HepG2 (cell line): ENCODE measurements around the gene ZDHHC8. TPM values are rescaled to one million over a fixed set of nuclear protein-coding genes. Genes with fewer than 3 reads are reported as not detected.
A peak's percentile ranks its signal among the peaks of the same experiment; 100 is the strongest.

Experiments used
- ATAC-seq: fragments of 200-7000 bp; cut with Tn5 transposase; 3 replicates; pipeline ENCODE4 v1.9.1; 2020; ENCODE audit warnings: mild to moderate bottlenecking, moderate library complexity
- BruUV-seq: library from RNA; stranded (reverse); fragments of 400-500 nt; replicated peaks from 2 replicates; lab custom pipeline; 2021; lab: Mats Ljungman, UMichigan
- CTCF ChIA-PET: fragments of 300-600 bp; formaldehyde crosslinking; extraction: SDS; loops from one replicate; lab custom pipeline; 2021; ENCODE audit warnings: low total read pairs, inconsistent platforms, low intra/inter-chr PET ratio; lab: Yijun Ruan, JAX
- POLR2A ChIA-PET: fragments of 350-600 bp; sonication (Branson Sonifier 250); formaldehyde crosslinking; loops from one replicate; lab custom pipeline; 2020; ENCODE audit warnings: antibody characterized with exemption, inconsistent platforms; lab: Yijun Ruan, JAX
- DNase-seq: peaks from one replicate; pipeline ENCODE4 v3.0.0-alpha.2; 2015; ENCODE audit warnings: low spot score
- FAIRE-seq: peaks from 3 replicates; lab custom pipeline; 2011; peaks lifted over from hg19 to GRCh38; lab: Jason Lieb, UNC
- H2AFZ ChIP-seq: one replicate; pipeline ENCODE4 v1.6.1; 2011; ENCODE audit warnings: low read length, inconsistent platforms
- H3K27ac ChIP-seq: fragments of 300-600 bp; 3 replicates; pipeline ENCODE4 v1.8.0; 2011; ENCODE audit warnings: mixed run types, mild to moderate bottlenecking, mixed read lengths, low read length, inconsistent platforms; ENCODE audit not compliant: insufficient read depth; ENCODE audit errors: extremely low read length
- H3K27me3 ChIP-seq, 2 experiments: fragments of 200-600 bp in 1 of 2; 2 replicates in 1 of 2; 3 replicates in 1 of 2; pipeline versions ENCODE4 v1.6.0 to v1.8.0; 2011; ENCODE audit warnings: low read length in 2 of 2, mild to moderate bottlenecking in 2 of 2, moderate library complexity in 2 of 2, inconsistent platforms in 1 of 2; ENCODE audit not compliant: insufficient read depth in 2 of 2, control insufficient read depth in 1 of 2
- H3K36me3 ChIP-seq, 2 experiments: fragments of 200-600 bp in 1 of 2; replicated peaks in 1 of 2; 2 replicates in 1 of 2; 3 replicates in 1 of 2; pipeline versions ENCODE4 v1.5.1 to v1.8.0; 2011; ENCODE audit warnings: low read length in 2 of 2, inconsistent platforms in 1 of 2; ENCODE audit not compliant: insufficient read depth in 2 of 2, control insufficient read depth in 1 of 2
- H3K4me1 ChIP-seq: 2 replicates; pipeline ENCODE4 v1.5.1; 2012; ENCODE audit warnings: low read length, inconsistent platforms; ENCODE audit not compliant: insufficient read depth
- H3K4me2 ChIP-seq: 2 replicates; pipeline ENCODE4 v1.6.0; 2011; ENCODE audit warnings: low read depth, low read length, inconsistent platforms
- H3K4me3 ChIP-seq, 3 experiments: fragments of 200-600 bp in 1 of 3; sonication (generic), shearing (Covaris generic) in 1 of 3; replicated peaks in 1 of 3; 2 replicates each; pipeline ENCODE4 v1.5.1; 2011 to 2016; ENCODE audit warnings: low read length in 3 of 3, inconsistent platforms in 2 of 3, low read depth in 2 of 3, mild to moderate bottlenecking in 2 of 3, control low read depth in 1 of 3, mixed read lengths in 1 of 3; ENCODE audit not compliant: insufficient read depth in 1 of 3
- H3K79me2 ChIP-seq: one replicate; pipeline ENCODE4 v1.6.1; 2011; ENCODE audit warnings: low read length, inconsistent platforms; ENCODE audit not compliant: insufficient read depth
- H3K9ac ChIP-seq: 2 replicates; pipeline ENCODE4 v1.6.0; 2011; ENCODE audit warnings: mild to moderate bottlenecking, low read depth, low read length, inconsistent platforms; ENCODE audit not compliant: insufficient read depth
- H3K9me3 ChIP-seq: 2 replicates; pipeline ENCODE4 v1.5.1; 2012; ENCODE audit warnings: mild to moderate bottlenecking, low read length
- H4K20me1 ChIP-seq: 2 replicates; pipeline ENCODE4 v1.6.0; 2011; ENCODE audit warnings: inconsistent platforms, mild to moderate bottlenecking, low read length, moderate library complexity; ENCODE audit not compliant: insufficient read depth
- AGO2 ChIP-seq: fragments of 200-400 bp; formaldehyde crosslinking; optimal IDR thresholded peaks from 2 replicates; pipeline ENCODE3; 2017; ENCODE audit warnings: mild to moderate bottlenecking, low read depth, low read length, moderate library complexity
- EED ChIP-seq: sonication (generic); formaldehyde crosslinking; IDR thresholded peaks from 2 replicates; pipeline ENCODE4 v1.5.0; 2020; ENCODE audit warnings: mild to moderate bottlenecking, missing genetic modification reagents
- GTF3A ChIP-seq: sonication (generic); formaldehyde crosslinking; conservative IDR thresholded peaks from 2 replicates; pipeline ENCODE4 v1.4.0; 2020; ENCODE audit warnings: mild to moderate bottlenecking, missing genetic modification reagents
- HNRNPL ChIP-seq: fragments of 200-400 bp; formaldehyde crosslinking; IDR thresholded peaks from 2 replicates; pipeline ENCODE4 v1.6.1; 2017; ENCODE audit warnings: mild to moderate bottlenecking, low read depth, low read length
- NFKBIZ ChIP-seq: IDR thresholded peaks from 2 replicates; pipeline ENCODE4 v1.6.1; 2018; ENCODE audit warnings: missing genetic modification reagents, missing compliant biosample characterization
- PHF8 ChIP-seq: sonication (generic); formaldehyde crosslinking; IDR thresholded peaks from 2 replicates; pipeline ENCODE4 v1.5.0; 2020; ENCODE audit warnings: missing genetic modification reagents
- POLR2A ChIP-seq, 2 experiments: IDR thresholded peaks; 2 replicates each; pipeline ENCODE4 v1.6.1; 2011; ENCODE audit warnings: low read depth in 2 of 2, low read length in 2 of 2, mild to moderate bottlenecking in 1 of 2, moderate library complexity in 1 of 2; ENCODE audit not compliant: insufficient read depth in 1 of 2
- RBFOX2 ChIP-seq: fragments of 200-400 bp; formaldehyde crosslinking; IDR thresholded peaks from 2 replicates; pipeline ENCODE4 v1.6.1; 2017; ENCODE audit warnings: low read depth, mild to moderate bottlenecking, low read length
- SIN3A ChIP-seq: IDR thresholded peaks from 2 replicates; pipeline ENCODE4 v1.6.1; 2011; ENCODE audit warnings: low read depth, mild to moderate bottlenecking, control low read depth, low read length, borderline replicate concordance
- SOX5 ChIP-seq: IDR thresholded peaks from 2 replicates; pipeline ENCODE4 v1.6.1; 2016; ENCODE audit warnings: borderline replicate concordance
- ZNF224 ChIP-seq: sonication (generic); formaldehyde crosslinking; IDR thresholded peaks from 2 replicates; pipeline ENCODE4 v1.5.0; 2020; ENCODE audit warnings: mild to moderate bottlenecking, missing genetic modification reagents
- ZNF333 ChIP-seq: sonication (generic); formaldehyde crosslinking; IDR thresholded peaks from 2 replicates; pipeline ENCODE4 v1.4.0; 2020; ENCODE audit warnings: mild to moderate bottlenecking, missing genetic modification reagents, borderline replicate concordance
- WGBS: methylation state at CpG from one replicate; pipeline ENCODE4 v1.1.6; 2017; ENCODE audit warnings: low lambda C conversion rate; 5-methylcytosine and 5-hydroxymethylcytosine counted together
- in situ Hi-C: cut with HindIII; loops from 2 replicates; pipeline ENCODE4 v1.10.0; 2017; ENCODE audit warnings: low pct_unique_long_range_greater_than_20kb; ENCODE audit not compliant: extremely low pct_ligation_motif_present
- intact Hi-C: fragments of 100-400 bp; cut with micrococcal nuclease; formaldehyde crosslinking; loops from one replicate; pipeline ENCODE4 v1.10.0; 2022; ENCODE audit not compliant: unreplicated experiment
- polyA plus RNA-seq, 8 experiments: library from polyadenylated mRNA; depleted of rRNA in 3 of 8; stranded (reverse) in 7 of 8; unstranded in 1 of 8; fragments of >200 nt; fragmentation: Illumina TruSeq in 4 of 8; extraction: Trizol in 4 of 8; gene quantifications; 2 replicates each; pipeline versions ENCODE4 v1.2.1 to v1.2.3, GENCODE V29; 2011 to 2016; ENCODE audit warnings: low read depth in 4 of 8, missing spikeins in 1 of 8, mixed read lengths in 1 of 8; ENCODE audit not compliant: insufficient read depth in 1 of 8
- total RNA-seq, 5 experiments: library from RNA; depleted of rRNA; stranded (reverse); fragments of >200 nt; fragmentation: Illumina TruSeq; extraction: Trizol; gene quantifications; 2 replicates each; pipeline ENCODE4 v1.2.3, GENCODE V29; 2016; ENCODE audit warnings: low read depth in 1 of 5
- TF ChIP-seq, protein P1 (sequence below): IDR thresholded peaks from 2 replicates; pipeline ENCODE4 v1.6.1; 2016; ENCODE audit warnings: low read depth, control low read depth

The ZDHHC8 gene
- total and polyA plus RNA-seq, 2 of the 13 experiments (the other 11 are each of a cell fraction or from before 2014, with no cell fraction given) = 7.5 to 21.3 TPM

GRCh38 chr22:20112623-20113511, 18.7 kb upstream of the ZDHHC8 start (continued):
- no peak for TF ChIP-seq EED
- TF ChIP-seq, protein P1, sequence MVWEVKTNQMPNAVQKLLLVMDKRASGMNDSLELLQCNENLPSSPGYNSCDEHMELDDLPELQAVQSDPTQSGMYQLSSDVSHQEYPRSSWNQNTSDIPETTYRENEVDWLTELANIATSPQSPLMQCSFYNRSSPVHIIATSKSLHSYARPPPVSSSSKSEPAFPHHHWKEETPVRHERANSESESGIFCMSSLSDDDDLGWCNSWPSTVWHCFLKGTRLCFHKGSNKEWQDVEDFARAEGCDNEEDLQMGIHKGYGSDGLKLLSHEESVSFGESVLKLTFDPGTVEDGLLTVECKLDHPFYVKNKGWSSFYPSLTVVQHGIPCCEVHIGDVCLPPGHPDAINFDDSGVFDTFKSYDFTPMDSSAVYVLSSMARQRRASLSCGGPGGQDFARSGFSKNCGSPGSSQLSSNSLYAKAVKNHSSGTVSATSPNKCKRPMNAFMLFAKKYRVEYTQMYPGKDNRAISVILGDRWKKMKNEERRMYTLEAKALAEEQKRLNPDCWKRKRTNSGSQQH (CRISPR knock-in tag) = no peak
- no peak for TF ChIP-seq SIN3A
- TF ChIP-seq HNRNPL = 0 out of 2 replicates have a peak, but pooled peaks have one; percentile 7
- peak in 1 of 2 experiments; percentile 34; a peak in 2 of 4 replicates for TF ChIP-seq POLR2A (IDR thresholded peaks at IDR 0.05; ENCODE audit: insufficient read depth in 1 of 2, low read depth in 2 of 2, low read length in 2 of 2)
- TF ChIP-seq NFKBIZ = no peak
- TF ChIP-seq PHF8 = no peak
- no peak for TF ChIP-seq ZNF224 (CRISPR knock-in tag)
- no peak for TF ChIP-seq GTF3A (CRISPR knock-in tag)
- TF ChIP-seq AGO2 = peak; percentile 87
- no peak for TF ChIP-seq SOX5

GRCh38 chr22:20113551-20114310, 17.9 kb upstream of the ZDHHC8 start:
- no peak for ATAC-seq
- no peak overlapping the region for H3K9ac ChIP-seq
- WGBS = 98% methylated on average over 10 of the region's 19 CpGs
- H3K27me3 ChIP-seq = no peaks in the 10 kb centered on the region; a peak in 1 of 5 replicates
- BruUV-seq = no TSS peak
- CTCF ChIA-PET = no interaction called here
- POLR2A ChIA-PET = interaction anchor here (1.1 kb wide), 1 partner anchor 16 kb away, joined by 3 read pairs; no protein-coding TSS in a partner anchor
- no peak overlapping the region for H3K4me3 ChIP-seq
- H3K27ac ChIP-seq = no peak overlapping the region
- no peak for FAIRE-seq
- H3K4me1 ChIP-seq = peaks cover 27% of the 10 kb centered on the region
- TF ChIP-seq POLR2A (IDR thresholded peaks at IDR 0.05; ENCODE audit: insufficient read depth in 1 of 2, low read depth in 2 of 2, low read length in 2 of 2) = peak in 1 of 2 experiments; percentile 42; a peak in 1 of 4 replicates
- TF ChIP-seq ZNF333 (CRISPR knock-in tag) = no peak
- peak; percentile 63 for TF ChIP-seq AGO2
- peak; percentile 51 for TF ChIP-seq RBFOX2
- H3K4me2 ChIP-seq = no peak overlapping the region
- H3K36me3 ChIP-seq = peaks cover 11 to 69% of the 10 kb centered on the region in 2 experiments
- intact Hi-C loops = no loop called here
- H3K79me2 ChIP-seq = peaks cover 31% of the 10 kb centered on the region
- H2AFZ ChIP-seq = no peak overlapping the region
- in situ Hi-C loops = no loop called here
- no peak for DNase-seq
- no peaks in the 10 kb centered on the region for H3K9me3 ChIP-seq
- peaks cover 4% of the 10 kb centered on the region; the same call in 1 of the 2 replicates for H4K20me1 ChIP-seq
